HG03025 (cell line): ENCODE data around the gene SHTN1.

Experiments used
- ATAC-seq: cut with Tn5 transposase; IDR thresholded peaks from one replicate; pipeline ENCODE4 v1.9.1; 2021; ENCODE audit warnings: mild to moderate bottlenecking, moderate library complexity; ENCODE audit not compliant: unreplicated experiment, low FRiP score

Gene SHTN1

GRCh38 chr10:116919706-116920105 lies 85.3 kb downstream of the SHTN1 start:
- no peak for ATAC-seq

GRCh38 chr10:116919164-116919563 lies 85.8 kb downstream of the SHTN1 start:
- no peak for ATAC-seq

DNA sequence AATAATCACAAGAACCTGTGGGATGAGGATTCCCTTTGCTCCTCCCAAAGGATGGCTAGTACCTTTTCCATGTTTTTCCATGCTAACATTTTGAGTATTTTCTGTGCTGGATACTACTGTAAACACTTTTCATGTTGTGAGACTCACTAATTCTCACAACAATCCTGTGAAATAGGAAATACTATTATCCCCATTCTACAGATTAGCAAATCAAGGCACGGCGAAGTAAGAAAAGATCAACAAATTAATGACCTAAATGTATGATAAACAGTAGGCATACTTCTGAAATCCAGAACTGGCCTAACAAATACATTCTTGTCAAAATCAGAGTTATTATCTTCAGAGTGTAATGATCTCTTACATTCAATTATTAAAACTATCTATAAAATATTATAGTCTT lies 86.4 kb downstream of the SHTN1 start:
- ATAC-seq = no peak

- no peak for ATAC-seq
Measured at GRCh38 chr10:116917481-116917880, 87.5 kb downstream of the SHTN1 start.

GRCh38 chr10:116915340-116915739 lies 89.6 kb downstream of the SHTN1 start:
- ATAC-seq = no peak

DNA sequence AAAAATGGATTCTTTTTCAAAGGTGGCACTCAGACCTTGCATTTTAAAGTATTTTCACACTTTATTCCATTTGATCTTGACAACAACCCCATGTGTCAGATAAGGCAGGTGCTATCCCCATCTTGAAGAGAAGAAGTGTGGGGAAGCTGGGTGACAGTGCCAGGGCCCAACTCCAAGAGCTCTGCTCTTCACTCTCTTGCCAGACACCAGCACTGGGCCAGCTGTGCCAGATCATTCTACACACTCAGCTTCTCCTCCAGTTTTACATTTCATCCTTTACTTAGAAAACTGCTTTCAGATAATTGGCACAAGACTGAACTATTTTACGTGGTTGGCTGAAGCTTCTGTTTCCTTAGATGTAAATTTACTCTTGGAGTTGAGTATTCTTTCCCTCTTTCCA lies 91.3 kb downstream of the SHTN1 start:
- ATAC-seq = no peak

- ATAC-seq = no peak
Measured at GRCh38 chr10:116912162-116912561, 92.8 kb downstream of the SHTN1 start.

- no peak for ATAC-seq
Measured at GRCh38 chr10:116910910-116911309, 94.1 kb downstream of the SHTN1 start.

DNA sequence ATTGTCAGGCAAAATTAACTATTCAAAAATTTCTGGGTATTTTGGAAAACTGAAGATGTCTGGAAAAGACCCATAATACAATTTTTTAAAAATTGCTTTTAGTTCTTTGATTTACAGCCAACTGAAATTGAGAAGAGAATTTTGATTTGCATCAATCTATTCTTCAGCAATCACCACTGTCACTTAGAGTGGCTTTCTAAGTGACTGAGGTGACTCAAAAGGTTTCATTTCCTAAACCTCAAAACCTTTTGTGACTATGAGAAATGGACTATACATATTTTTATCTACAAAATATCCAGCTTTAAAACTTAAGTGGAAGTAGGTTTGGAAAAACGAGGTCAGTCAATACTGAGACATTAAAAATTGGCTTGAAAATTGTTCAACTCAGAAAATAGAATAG lies 95.7 kb downstream of the SHTN1 start:
- ATAC-seq = no peak

DNA sequence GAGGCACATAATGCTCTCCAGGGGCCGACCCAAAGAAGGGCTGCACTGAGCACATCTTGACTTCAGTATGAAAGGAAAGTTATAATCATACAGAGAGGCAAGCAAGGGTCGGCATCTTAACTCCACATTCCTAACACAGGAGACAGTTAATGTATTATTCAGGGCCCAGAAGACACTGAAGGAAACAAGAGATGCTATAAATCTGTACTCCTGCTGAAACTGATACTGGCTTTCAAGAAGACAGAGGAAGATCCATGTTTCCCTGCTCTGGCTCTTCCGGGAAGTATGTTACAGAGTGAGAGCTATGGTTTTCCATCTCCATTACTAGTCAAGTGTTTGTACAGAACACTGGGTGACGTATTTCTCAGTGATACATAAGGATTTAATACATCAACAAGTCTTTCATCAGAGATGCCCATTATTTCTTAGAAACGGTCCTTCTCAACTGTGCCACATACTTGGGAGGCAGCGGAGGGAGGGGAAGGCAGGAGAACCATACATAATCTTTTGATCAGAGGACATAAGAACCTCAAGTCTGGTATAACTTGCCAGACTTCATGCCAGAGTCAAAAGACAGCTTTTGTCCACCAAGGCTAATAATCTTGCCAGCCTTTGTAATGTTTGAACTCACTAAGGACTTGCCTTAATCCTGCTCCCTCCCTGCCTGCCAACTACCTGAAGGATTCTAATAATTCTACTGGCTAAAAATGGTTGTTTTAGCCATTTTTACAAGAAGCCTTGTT lies 97.6 kb downstream of the SHTN1 start:
- ATAC-seq = no peak

GRCh38 chr10:116905845-116906210 lies 99.2 kb downstream of the SHTN1 start:
- ATAC-seq = no peak

DNA sequence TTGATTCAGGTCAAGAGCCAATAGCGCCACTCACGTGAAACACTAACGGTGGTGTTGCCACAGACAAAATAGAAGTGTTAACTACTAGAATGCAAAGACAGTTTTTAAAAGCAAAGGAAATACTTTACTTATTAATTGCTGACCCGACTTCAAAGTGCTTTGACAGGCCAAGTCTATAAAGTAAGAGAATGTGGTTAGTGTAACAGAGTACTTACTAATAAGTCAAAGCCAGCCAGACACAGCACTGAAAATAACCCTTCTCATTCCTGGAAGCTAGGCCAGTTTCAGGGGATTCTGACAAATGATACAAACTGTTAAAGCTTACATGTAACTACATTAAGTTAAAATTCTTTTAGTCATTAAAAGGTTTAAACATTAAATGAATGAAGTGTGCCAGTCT lies 105.4 kb downstream of the SHTN1 start:
- no peak for ATAC-seq

GRCh38 chr10:116893686-116894037 lies 111.3 kb downstream of the SHTN1 start:
- no peak for ATAC-seq

DNA sequence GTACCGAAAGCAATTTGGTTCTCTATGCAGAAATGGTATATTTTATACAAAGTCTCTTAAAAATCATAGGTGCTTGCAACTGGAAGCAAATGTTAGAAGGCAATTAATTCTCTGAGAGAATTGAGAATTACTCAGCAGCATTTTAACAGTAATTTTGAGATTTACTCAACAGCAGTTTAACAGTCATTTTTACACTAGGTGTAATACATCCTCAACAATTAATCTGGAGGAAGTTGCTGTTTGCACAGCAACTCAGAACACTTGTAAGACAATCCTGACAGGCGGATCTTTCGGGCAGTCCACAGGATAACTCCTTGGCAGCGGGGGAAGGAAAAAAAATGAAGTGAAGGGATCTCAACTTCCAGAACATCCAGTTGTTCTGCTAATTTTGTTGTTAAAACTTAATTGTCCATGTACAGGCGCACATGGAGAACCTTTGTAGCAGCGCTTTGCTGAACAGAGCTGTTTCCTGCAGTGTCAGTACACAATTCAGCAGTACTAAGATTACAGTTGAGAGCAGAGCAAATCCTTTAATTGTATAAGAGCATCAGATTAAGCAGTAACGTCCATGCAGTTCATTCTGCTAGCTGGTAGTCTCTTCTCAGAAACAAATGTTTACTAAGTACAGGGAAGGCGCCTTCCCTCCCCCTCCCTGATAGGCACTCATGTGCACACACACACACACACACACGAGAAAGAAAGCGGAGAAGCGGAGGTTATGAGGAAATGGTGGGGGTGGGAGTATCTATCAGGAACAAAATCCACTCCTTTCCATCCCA lies 111.9 kb downstream of the SHTN1 start:
- ATAC-seq = no peak

- no peak for ATAC-seq
Measured at GRCh38 chr10:116891208-116891607, 113.8 kb downstream of the SHTN1 start.

DNA sequence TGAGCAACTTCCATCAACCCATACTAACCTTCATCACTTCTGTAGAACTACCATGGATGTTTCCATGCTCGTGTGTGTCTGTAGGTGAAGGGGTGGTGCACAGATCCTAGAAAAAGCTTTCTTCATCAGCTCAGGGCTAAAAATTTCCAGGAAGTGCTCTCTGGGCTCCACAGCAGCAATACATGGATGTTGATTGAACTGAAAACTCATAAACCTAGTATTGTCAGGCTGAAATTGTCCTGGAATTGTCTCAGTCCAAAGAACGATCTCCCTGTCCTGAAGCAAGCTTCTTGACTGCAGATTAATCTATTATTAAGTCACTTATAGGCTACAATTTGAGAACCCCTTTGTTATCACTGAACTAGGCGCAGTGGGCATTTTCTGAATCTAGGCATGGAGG lies 115.9 kb downstream of the SHTN1 start:
- ATAC-seq = no peak

DNA sequence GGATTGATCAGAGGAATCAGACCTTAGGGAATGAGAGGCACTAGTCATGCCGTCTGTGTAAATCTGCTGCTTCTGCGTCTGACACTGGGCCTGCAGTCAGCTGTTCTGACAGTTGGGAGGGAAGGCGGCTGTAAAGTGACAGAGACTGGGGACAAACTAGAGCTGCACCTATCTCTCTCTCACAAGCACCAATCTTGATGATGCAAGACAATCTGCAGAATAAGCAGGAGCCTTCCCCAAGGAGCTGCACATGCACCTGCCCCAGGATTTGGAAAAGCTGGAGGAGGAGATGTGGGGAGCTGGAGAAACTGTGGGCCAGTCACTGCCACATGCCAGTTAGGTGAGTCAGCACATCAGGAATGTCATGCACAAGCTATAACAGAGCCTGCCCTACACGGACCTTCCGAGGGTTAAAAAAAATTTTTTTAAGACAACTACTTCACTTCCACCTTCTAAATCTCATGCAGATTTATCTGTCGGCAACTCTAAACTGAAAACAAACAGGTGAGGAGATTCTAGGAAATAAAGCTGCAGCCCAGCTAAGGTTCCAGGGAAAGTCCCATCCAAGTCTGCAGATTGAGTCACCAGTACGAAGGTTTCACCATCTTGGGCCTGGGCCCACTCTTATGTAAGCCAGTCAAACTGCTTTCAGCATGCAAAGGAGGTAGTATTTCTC lies 116.5 kb downstream of the SHTN1 start:
- no peak for ATAC-seq

DNA sequence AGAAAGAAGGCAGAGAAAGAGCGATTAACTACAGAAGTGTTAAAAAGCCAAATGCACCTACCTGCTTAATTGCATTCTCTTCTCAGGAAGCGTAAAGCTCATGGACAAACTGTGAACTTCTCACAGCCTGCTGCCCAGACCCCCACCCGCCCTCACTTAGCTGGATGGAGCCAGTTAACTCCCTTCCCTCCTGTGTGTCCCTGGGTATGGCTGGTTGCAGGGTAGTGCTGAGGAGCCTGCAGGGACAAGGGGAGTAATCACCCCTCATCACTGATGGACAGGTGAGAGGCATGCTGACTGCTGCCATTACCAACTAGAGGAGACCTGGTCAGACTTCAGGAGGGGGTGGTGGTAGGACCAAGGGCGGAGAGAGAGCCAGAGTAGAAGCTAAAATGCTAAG lies 118.2 kb downstream of the SHTN1 start:
- ATAC-seq = no peak

GRCh38 chr10:116882639-116883038 lies 122.3 kb downstream of the SHTN1 start:
- ATAC-seq = no peak

DNA sequence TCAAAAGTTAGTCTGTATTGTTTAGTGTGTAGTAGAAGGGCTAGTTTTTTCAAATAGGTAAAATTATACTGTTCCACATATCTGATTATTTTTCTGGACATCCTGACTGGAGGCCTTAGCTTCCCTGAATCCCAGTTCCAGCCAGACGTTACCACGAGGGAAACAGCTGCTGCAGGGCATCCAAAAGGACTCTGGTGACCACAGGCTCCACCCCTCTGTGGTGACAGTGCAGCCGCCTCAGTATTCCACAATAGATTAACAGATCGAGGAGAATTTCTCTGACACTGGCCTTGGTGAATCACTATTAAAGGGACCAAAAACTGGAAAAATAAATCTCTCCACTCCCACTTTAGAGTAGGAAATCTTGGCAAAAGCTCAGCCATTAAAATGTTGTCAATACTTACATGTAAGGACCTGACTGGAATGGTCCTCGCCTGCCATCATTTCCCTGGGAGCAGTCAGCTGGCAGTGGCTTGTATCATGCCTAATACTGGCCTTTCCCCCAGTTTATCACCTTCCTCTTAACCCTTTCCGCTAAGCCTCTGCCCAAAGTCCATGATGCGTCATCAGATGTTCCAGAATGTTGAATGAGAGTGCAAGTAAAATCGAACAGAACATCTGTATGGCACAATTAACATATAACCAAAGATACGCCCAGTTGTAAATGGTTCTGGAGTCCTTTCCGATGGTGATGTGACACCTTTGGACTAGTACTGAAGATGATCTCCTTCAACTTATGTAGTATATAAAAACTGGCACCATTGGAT lies 124.1 kb downstream of the SHTN1 start:
- ATAC-seq = no peak

DNA sequence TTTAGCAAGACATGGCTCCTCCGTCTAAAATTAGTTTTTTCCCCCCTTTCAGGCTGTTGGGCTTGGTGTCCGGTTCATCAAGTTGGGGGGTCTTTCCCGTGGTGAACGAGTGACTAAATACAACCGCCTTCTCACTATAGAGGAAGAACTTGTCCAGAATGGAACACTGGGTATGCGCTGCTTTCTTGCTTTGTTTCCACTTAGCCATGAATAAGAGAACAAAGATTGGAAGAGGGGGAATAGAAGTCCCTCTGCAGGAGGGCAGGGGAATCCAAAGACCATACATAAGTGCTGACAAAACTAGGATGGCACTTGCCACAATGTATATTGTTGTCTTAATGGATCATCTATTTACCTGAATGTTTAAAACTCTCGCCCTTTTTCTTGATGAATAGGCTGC lies 125.2 kb downstream of the SHTN1 start:
- no peak for ATAC-seq
